K562 (cell line): ENCODE data around the gene DNA2. TPM values are rescaled to one million over a fixed set of nuclear protein-coding genes. Genes with fewer than 3 reads are reported as not detected.

Experiments used
- CHAMP1 ChIP-seq: fragments of 450-650 bp; IDR thresholded peaks from 2 replicates; pipeline ENCODE4 v1.6.1; 2016; ENCODE audit warnings: mild to moderate bottlenecking
- RERE ChIP-seq: sonication (generic); formaldehyde crosslinking; IDR thresholded peaks from 2 replicates; pipeline ENCODE4 v1.8.0; 2023; ENCODE audit warnings: missing genetic modification reagents, mild to moderate bottlenecking, borderline replicate concordance
- ZNF384 ChIP-seq: IDR thresholded peaks from 2 replicates; pipeline ENCODE4 v1.6.1; 2012; ENCODE audit warnings: low read depth, low read length, improper control_type of control experiment
- polyA plus RNA-seq, 8 experiments: library from polyadenylated mRNA; depleted of rRNA in 4 of 8; stranded (reverse) in 5 of 8; unstranded in 3 of 8; fragments of >200 nt; fragmentation: Nextera tagmentation in 2 of 8; fragmentation: Illumina TruSeq in 1 of 8; extraction: Ambion mirVana in 2 of 8; extraction: Trizol in 1 of 8; gene quantifications; 2 replicates each; pipeline versions ENCODE4 v1.2.1 to v1.2.3, GENCODE V29; 2011 to 2014; ENCODE audit warnings: inconsistent platforms in 1 of 8, missing spikeins in 1 of 8
- total RNA-seq, 7 experiments: library from RNA; depleted of rRNA in 6 of 7; stranded (reverse); fragments of >200 nt in 6 of 7; fragmentation: Illumina TruSeq in 2 of 7; extraction: Trizol in 2 of 7; gene quantifications; 2 replicates each; pipeline versions ENCODE4 v1.2.1 to v1.2.3, GENCODE V29; 2011 to 2021; ENCODE audit warnings: low replicate concordance in 1 of 7

Gene DNA2
- total and polyA plus RNA-seq, 9 of the 15 experiments (the other 6 are each of a cell fraction or from before 2014, with no cell fraction given): 24.6 to 51.4 (median 40.8) TPM

- TF ChIP-seq CHAMP1: no peak
- no peak for TF ChIP-seq ZNF384
- no peak for TF ChIP-seq RERE (CRISPR knock-in tag)
- TF ChIP-seq, all 486 proteins: peak for 0
Observed at GRCh38 chr10:68402276-68402675, 69.5 kb downstream of the DNA2 start (continued).
